Choroid plexus epithelial cell (primary cell): ENCODE results near the gene RNF5.
A peak's percentile ranks its signal among the peaks of the same experiment; 100 is the strongest.

Source experiments
- DNase-seq: peaks from one replicate; pipeline ENCODE4 v3.0.0-alpha.2; 2010; ENCODE audit warnings: low read depth
- H3K4me3 ChIP-seq: 2 replicates; pipeline ENCODE4 v1.5.1; 2011; ENCODE audit warnings: low read depth, mild to moderate bottlenecking, control low read depth, low read length, moderate library complexity
- CTCF ChIP-seq: conservative IDR thresholded peaks from 2 replicates; pipeline ENCODE4 v1.5.1; 2011; ENCODE audit warnings: low read depth, mild to moderate bottlenecking, control low read depth, inconsistent platforms, low read length, moderate library complexity

Gene RNF5

DNA sequence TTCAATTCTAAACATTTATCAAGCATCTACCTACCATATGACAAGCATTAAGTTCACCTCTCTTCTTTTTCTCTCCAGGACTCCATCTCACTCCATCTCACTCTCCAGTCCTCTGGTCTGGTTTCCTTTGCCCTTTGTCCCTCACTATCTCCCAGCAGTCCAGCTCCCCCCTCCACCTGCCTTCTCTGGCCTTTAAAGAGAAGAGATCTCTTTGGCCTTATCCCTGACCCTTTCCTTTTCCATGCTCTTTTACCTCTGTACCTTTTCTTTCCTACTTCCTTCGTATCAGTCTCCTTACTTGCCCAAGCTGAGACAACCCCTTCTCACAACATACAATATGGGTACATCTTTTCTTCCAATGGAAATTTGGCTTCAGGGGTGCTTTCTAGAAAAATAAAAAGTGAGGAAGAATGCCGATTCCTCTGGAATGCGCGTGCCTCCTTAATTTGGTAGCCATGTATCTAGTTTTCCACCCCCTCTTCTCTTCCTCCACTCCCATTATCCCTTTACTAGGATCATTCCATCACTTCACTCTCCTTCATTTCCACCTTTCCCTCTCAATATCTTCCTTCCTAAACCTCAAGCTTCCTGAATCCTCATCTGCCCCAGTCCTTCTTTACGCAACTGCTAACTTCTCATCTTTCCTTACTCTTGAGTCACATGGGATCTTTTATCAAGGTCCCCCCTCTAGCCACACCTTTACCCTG, 1.6 kb upstream of the RNF5 start:
- DNase-seq = peak; percentile 75
- TF ChIP-seq CTCF = no peak
- H3K4me3 ChIP-seq = peak overlapping the region; percentile 97

GRCh38 chr6:32177183-32177787, 920 bp upstream of the RNF5 start:
- no peak for DNase-seq
- no peak for TF ChIP-seq CTCF
- H3K4me3 ChIP-seq = peak overlapping the region; percentile 97

- peak; percentile 26 for DNase-seq
- TF ChIP-seq CTCF = no peak
- H3K4me3 ChIP-seq = peak overlapping the region; percentile 77
Measured at GRCh38 chr6:32178547-32179440, 589 bp downstream of the RNF5 start.

DNA sequence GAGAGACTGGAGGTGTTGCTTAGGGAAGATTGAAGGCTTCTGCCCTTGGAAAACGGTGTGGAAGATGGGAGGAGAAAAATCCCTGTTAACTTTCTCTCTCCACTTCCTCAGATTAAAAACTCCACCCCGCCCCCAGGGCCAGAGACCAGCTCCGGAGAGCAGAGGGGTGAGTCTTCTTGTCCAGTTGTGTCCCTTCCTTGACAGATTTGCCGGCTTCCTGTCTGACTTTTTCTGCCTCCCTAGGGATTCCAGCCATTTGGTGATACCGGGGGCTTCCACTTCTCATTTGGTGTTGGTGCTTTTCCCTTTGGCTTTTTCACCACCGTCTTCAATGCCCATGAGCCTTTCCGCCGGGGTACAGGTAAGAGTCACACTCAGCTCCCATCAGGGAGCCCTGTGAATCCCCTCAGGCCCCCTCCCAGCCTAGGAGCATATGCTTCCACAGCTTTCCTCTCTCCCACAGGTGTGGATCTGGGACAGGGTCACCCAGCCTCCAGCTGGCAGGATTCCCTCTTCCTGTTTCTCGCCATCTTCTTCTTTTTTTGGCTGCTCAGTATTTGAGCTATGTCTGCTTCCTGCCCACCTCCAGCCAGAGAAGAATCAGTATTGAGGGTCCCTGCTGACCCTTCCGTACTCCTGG, 1.7 kb downstream of the RNF5 start:
- H3K4me3 ChIP-seq = no peak overlapping the region
- no peak for TF ChIP-seq CTCF
- DNase-seq = no peak

DNA sequence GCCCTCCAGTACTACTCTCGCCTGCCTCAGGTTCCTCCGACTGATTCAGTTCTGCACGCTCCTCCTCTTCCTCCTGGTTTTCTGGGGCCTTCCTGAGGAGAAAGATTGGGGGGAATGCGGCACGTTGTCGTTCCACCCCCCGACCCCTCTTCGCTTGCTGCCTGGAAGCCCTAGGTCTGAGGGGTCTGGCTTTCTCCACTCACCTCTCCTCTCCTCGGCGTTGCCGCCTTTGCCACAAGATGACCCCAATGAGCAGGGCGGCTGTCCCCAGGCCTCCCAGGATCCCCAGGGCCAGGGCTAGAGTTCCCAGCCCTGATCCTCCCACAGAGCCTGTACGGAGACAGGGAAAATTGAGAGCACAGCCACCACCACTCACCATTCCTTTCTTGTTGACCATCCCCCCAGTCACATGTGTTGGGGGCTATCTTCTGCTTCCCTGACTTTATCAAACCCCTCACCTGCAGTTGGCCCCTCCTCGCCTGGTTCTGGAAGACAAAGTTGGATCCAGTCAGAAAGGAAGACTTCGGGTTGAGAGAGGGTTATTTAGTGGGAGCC, 3.0 kb downstream of the RNF5 start:
- no peak for DNase-seq
- TF ChIP-seq CTCF = no peak
- no peak overlapping the region for H3K4me3 ChIP-seq

- no peak for TF ChIP-seq CTCF
- no peak for DNase-seq
- no peak overlapping the region for H3K4me3 ChIP-seq
Measured at GRCh38 chr6:32181915-32182529, 3.8 kb downstream of the RNF5 start.
